GM21619 (cell line): ENCODE data around the gene NPY4R2.
"Not testable (repeated sequence)": the region's sequence is repeated elsewhere in the genome, so short reads cannot be mapped to it uniquely, and the experiment has no call there.

Source experiments
- ATAC-seq: cut with Tn5 transposase; IDR thresholded peaks from one replicate; pipeline ENCODE4 v1.9.1; 2021; ENCODE audit not compliant: unreplicated experiment

The NPY4R2 gene

DNA sequence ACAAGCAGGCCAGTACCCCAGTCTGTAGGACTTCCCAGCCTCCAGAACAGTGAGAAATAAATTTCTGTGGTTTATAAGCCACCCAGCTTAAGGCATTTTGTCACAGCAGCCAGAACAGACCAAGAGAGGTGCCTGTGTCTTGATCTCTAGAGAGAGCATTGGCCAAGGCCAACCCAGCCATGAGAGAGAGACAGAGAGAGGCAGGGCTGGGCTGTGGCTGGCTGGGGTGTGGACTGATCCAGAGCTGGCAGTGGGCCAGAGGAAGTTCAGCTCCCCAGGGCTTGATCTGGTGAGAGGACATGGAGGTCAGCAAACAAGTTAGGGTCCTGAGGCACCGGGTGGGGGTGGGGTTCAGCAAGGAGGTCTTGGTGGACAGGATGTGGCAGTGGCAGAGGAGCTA is 14.4 kb downstream of the NPY4R2 start:
- not testable (repeated sequence) for ATAC-seq

- ATAC-seq, result not testable (repeated sequence)
These were observed 15.0 kb downstream of the NPY4R2 start for GRCh38 chr10:47933462-47933861.

DNA sequence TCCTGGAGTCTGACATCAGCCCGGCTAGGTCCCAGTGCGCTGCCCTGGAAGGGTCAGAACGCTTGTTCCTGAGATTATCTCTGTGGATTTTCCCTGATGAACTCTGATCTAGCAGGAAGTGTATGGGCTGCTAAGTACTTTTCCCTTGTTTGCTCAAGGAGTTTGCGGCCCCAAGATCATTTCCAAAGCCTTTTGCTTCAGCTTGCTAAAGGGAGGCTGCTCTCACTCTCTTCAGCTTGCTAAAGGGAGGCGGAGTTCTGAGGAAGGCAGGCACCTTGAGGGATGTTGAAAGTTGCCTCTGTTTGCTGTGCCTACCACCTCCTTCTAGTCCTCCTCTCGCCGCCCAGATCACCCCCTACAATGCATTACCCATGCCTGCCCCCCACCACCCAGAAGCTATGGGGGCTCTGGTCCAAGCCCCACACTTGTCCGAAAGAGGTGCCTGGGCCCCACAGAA is 18.3 kb downstream of the NPY4R2 start:
- not testable (repeated sequence) for ATAC-seq

DNA sequence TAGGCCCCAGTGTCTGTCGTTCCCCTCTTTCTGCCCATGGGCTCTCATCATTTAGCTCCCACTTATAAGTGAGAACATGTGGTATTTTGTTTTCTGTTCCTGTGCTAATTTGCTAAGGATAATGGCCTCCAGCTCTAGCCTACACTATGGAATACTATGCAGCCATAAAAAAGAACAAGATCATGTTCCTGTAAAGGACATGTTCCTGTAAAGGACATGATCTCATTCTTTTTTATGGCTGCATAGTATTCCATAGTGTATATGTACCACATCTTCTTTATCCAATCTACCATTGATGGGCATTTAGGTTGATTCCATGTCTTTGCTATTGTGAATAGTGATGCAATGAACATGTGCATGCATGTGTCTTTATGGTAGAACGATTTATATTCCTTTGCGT is 19.2 kb downstream of the NPY4R2 start:
- ATAC-seq, result not testable (repeated sequence)

DNA sequence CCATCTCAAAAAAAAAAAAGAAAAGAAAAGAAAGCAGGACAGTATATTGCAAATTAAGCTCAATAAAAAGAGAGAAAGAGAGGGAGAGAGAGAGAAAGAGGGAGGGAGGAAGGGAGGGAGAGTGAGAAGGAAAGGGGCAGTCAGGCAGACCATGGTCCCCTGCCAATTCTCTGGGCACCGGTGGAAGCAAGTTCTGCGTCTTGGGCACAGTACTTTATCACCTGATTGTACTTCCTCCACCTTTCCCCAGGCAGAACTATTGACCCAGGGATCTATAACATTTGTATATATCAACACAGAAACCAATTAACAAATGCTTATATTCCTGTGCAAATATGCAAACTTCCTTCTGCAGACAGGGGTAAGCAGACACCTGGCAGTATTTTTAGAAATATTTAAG is 22.4 kb downstream of the NPY4R2 start:
- ATAC-seq, result not testable (repeated sequence)

- ATAC-seq, result not testable (repeated sequence)
These were observed 22.9 kb downstream of the NPY4R2 start for GRCh38 chr10:47941379-47941778.

DNA sequence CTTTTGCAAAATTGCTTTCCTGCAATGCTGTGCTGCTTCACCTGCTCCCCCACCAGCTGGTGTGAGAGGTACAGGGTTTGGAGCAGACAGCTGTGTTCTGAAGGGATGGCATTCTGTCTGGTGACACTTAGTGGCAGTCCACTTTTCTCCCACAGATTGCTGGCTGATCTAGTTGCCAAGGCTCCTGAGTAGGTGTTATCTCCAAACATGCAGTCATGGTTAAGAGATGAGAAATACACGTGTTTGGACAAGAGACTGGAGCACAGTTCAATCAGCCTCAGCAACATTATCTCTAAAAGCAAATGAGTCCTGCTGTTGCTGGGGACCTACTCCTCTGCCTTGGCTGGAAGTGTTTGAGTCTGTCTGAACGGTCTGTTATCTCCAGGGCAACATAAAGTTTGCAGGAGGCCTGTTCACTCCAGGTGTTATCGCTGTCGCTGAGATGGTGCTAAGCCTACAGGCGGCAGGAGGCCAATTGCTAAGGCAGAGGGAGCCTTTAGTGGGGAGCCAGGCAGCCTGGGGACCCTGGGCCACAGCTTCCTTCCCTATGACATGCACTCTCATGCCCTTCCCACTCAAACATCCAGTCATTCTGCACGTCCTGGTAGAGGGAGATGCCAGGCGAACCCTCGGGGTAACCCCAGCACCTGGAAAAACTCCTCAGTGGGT is 24.0 kb downstream of the NPY4R2 start:
- not testable (repeated sequence) for ATAC-seq

- not testable (repeated sequence) for ATAC-seq
These were observed 24.9 kb downstream of the NPY4R2 start for GRCh38 chr10:47943328-47943727.

- ATAC-seq, result not testable (repeated sequence)
These were observed 29.0 kb downstream of the NPY4R2 start for GRCh38 chr10:47947424-47947823.

- ATAC-seq, result not testable (repeated sequence)
These were observed 38.7 kb downstream of the NPY4R2 start for GRCh38 chr10:47957158-47957557.

- ATAC-seq, result not testable (repeated sequence)
These were observed 41.2 kb downstream of the NPY4R2 start for GRCh38 chr10:47959677-47960076.

DNA sequence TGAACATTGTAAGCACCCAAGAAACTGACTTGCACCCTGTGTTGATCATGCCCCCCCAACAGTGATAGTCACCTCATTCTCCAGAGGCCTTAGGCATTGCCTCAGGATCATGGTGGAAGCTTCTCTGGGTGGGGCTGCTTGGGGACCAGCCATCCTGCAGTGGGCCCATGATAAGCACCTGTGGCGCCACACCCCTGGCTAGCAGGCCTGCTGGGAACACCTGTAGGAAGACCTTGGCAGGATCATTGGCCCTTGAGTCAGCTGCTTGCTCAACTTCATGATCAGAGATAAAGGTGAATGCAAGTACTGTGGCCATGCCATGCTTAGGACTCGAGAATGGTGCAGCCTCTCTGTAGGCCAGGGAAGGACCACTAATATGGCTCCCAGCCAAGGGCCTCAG is 42.2 kb downstream of the NPY4R2 start:
- not testable (repeated sequence) for ATAC-seq

DNA sequence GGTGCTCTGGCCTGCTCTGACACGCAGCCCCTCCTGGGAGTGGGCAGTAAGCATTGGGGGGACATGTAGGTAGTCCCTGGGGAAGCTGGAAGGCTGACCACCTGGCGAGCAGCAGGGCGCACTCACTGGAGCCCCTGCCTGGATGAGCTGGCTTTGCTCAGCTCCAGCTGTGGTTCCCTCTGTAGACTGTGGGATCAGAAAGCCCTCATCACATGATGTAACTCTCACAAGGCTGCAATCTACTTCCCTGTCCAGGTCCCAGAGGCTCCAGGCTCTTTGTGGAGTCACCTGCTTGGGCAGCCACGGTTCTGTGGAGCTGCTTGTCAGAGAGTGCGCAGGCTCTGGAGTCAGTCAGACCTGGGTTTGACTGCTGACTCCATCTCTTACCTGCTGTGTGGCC is 44.3 kb downstream of the NPY4R2 start:
- not testable (repeated sequence) for ATAC-seq

- not testable (repeated sequence) for ATAC-seq
These were observed 46.0 kb downstream of the NPY4R2 start for GRCh38 chr10:47964280-47965063.

- ATAC-seq, result peak; percentile 98
These were observed 50.5 kb downstream of the NPY4R2 start for GRCh38 chr10:47968988-47969387.

- not testable (repeated sequence) for ATAC-seq
These were observed 51.6 kb downstream of the NPY4R2 start for GRCh38 chr10:47970047-47970446.

DNA sequence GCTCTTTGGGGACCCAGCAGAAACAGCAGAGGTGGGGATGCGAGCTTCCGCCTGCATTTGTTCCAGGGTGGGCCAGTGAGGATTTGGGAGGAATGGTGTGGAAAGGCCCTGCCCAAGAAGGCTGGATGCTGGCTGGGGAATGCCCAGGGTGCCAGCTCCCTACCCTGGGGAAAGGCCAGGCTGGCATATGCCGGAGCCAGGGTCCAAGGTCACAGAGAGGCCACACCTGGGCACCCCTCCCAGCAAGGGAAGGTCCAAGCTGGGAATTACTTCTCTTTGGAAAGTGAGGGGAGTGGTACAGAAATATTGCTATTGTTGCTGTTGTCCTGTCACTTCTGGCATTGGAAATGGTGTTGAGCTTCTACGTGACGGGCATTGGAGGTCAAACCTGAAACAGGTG is 53.1 kb downstream of the NPY4R2 start:
- not testable (repeated sequence) for ATAC-seq

GRCh38 chr10:47972077-47972476 is 53.6 kb downstream of the NPY4R2 start:
- ATAC-seq, result not testable (repeated sequence)
